Stomach (tissue), 9 donors: ENCODE measurements around the gene SWAP70. TPM values are rescaled to one million over a fixed set of nuclear protein-coding genes. Genes with fewer than 3 reads are reported as not detected.

Source experiments
- DNase-seq, 2 donors: peaks; one replicate each; pipeline versions ENCODE4 v3.0.0 to v3.0.0-alpha.2; 2013 to 2019
- H3K27ac ChIP-seq, 5 donors: fragments of 200-600 bp in 4 of 5; sonication (generic) in 4 of 5; one replicate each; pipeline ENCODE4 v1.5.1; 2013 to 2019; ENCODE audit warnings: mild to moderate bottlenecking in 1 of 5, moderate library complexity in 1 of 5
- H3K27me3 ChIP-seq, 3 donors: fragments of 200-600 bp; sonication (generic); one replicate each; pipeline ENCODE4 v1.5.1; 2017 to 2019; ENCODE audit warnings: mixed run types in 1 of 3
- H3K36me3 ChIP-seq, 4 donors: fragments of 200-600 bp; sonication (generic); 1 replicate in 3 of 4; 2 replicates in 1 of 4; pipeline ENCODE4 v1.5.1; 2016 to 2019
- H3K4me1 ChIP-seq, 4 donors: fragments of 200-600 bp; sonication (generic); one replicate each; pipeline ENCODE4 v1.5.1; 2016 to 2019
- H3K4me3 ChIP-seq, 4 donors: fragments of 200-600 bp; sonication (generic) in 3 of 4; one replicate each; pipeline ENCODE4 v1.5.1; 2016 to 2019; ENCODE audit warnings: mild to moderate bottlenecking in 1 of 4
- H3K9me3 ChIP-seq, 4 donors: fragments of 200-600 bp; sonication (generic); one replicate each; pipeline ENCODE4 v1.5.1; 2016 to 2019
- CTCF ChIP-seq, 7 experiments: fragments of 450-650 bp in 4 of 7; fragments of 200-600 bp in 3 of 7; sonication (generic) in 3 of 7; IDR thresholded peaks; one replicate each; pipeline ENCODE4 v1.5.1; 2016 to 2019; ENCODE audit warnings: antibody characterized with exemption in 7 of 7, control low read depth in 2 of 7, mild to moderate bottlenecking in 1 of 7
- EP300 ChIP-seq: sonication (generic); formaldehyde crosslinking; IDR thresholded peaks from one replicate; pipeline ENCODE4 v1.6.1; 2017; ENCODE audit warnings: antibody characterized with exemption
- POLR2A ChIP-seq, 4 donors: fragments of 450-650 bp; IDR thresholded peaks; one replicate each; pipeline ENCODE4 v1.6.1; 2016; ENCODE audit warnings: antibody characterized with exemption in 4 of 4, control low read depth in 2 of 4, mild to moderate bottlenecking in 1 of 4, moderate library complexity in 1 of 4
- POLR2AphosphoS5 ChIP-seq, 3 donors: sonication (generic); formaldehyde crosslinking; IDR thresholded peaks; one replicate each; pipeline ENCODE4 v1.6.1; 2016; ENCODE audit warnings: antibody characterized with exemption in 3 of 3
- WGBS, 5 donors: extraction: QIAGEN DNeasy Blood & Tissue Kit in 3 of 5; methylation state at CpG; one replicate each; pipeline versions ENCODE4 v1.1.5 to v1.1.7; 2013 to 2018; 5-methylcytosine and 5-hydroxymethylcytosine counted together
- intact Hi-C: fragments of 100-400 bp; cut with DNase I; formaldehyde crosslinking; loops from one replicate; pipeline ENCODE4 v1.15.1; 2023; ENCODE audit warnings: low total_unique reads
- polyA plus RNA-seq, 3 donors: library from polyadenylated mRNA; stranded (reverse); fragments of 200-250 nt; gene quantifications; one replicate each; pipeline ENCODE4 v1.2.3, GENCODE V29; 2013
- total RNA-seq, 5 donors: library from RNA; depleted of rRNA; stranded (reverse); fragments of >200 nt; gene quantifications; one replicate each; pipeline versions ENCODE4 v1.1.0 to v1.2.3, GENCODE V29; 2014 to 2016
- donor health status: healthy with polysubstance abuse.
- donor health status: Bipolar disorder and iron deficiency.
- donor health status: healthy.

The SWAP70 gene
- total and polyA plus RNA-seq, 8 donors, result 5.1 to 39.5 (median 18.3) TPM

- Histone ChIP-seq H3K4me1 (peaks cover 23 to 52% (median 33%) of the 10 kb centered on the region in 4 donors), H3K27ac (peak overlapping the region; percentile 68 to 92 (median 90)), H3K4me3 (peak overlapping the region; percentile 61 to 80 (median 76)), H3K27me3 (no peaks in the 10 kb centered on the region), H3K36me3 (no peaks in the 10 kb centered on the region), H3K9me3 (no peaks in the 10 kb centered on the region)
- 19 to 41% (median 21%) methylated on average over 33 to 58 of the region's 58 CpGs for WGBS, 5 donors
- DNase-seq, result peak; percentile 69 to 92
- TF ChIP-seq POLR2AphosphoS5 (IDR thresholded peaks at IDR 0.05) (peak in 1 of 3 donors; percentile 24), POLR2A (IDR thresholded peaks at IDR 0.05) (no peak), CTCF (IDR thresholded peaks at IDR 0.05) (peak in 1 of 7 experiments; percentile 21)
- intact Hi-C loops, result loop anchor here (10.0 kb wide), 1 partner anchor 216 kb away; no protein-coding TSS in a partner anchor
These were observed 95.0 kb downstream of the SWAP70 start for GRCh38 chr11:9758637-9759518.

GRCh38 chr11:9759519-9760192, 95.8 kb downstream of the SWAP70 start:
- H3K27me3 ChIP-seq, result no peaks in the 10 kb centered on the region
- H3K27ac ChIP-seq, result peak overlapping the region; percentile 68 to 92 (median 90)
- H3K36me3 ChIP-seq, result no peaks in the 10 kb centered on the region
- intact Hi-C loops, result loop anchor here (10.0 kb wide), 2 partner anchors 215 to 555 kb away; no protein-coding TSS in a partner anchor
- 46 to 59% (median 50%) methylated on average over 10 of the region's 10 CpGs for WGBS, 5 donors
- peak; percentile 50 to 86 (median 51) for TF ChIP-seq POLR2AphosphoS5 (IDR thresholded peaks at IDR 0.05)
- TF ChIP-seq POLR2A (IDR thresholded peaks at IDR 0.05), result no peak
- TF ChIP-seq EP300, result no peak
- TF ChIP-seq CTCF (IDR thresholded peaks at IDR 0.05), result no peak
- DNase-seq, result peak; percentile 65 to 80
- H3K4me1 ChIP-seq, result peaks cover 23 to 52% (median 31%) of the 10 kb centered on the region in 4 donors
- H3K9me3 ChIP-seq, result no peaks in the 10 kb centered on the region
- H3K4me3 ChIP-seq, result peak overlapping the region in 2 of 4 donors; percentile 78 to 80

GRCh38 chr11:9760193-9760575, 96.3 kb downstream of the SWAP70 start:
- WGBS, 5 donors, result 40 to 62% (median 44%) methylated on average over 3 of the region's 3 CpGs
- Histone ChIP-seq H3K4me3 (no peak overlapping the region), H3K36me3 (no peaks in the 10 kb centered on the region), H3K4me1 (peaks cover 24 to 53% (median 34%) of the 10 kb centered on the region in 4 donors), H3K27ac (peak overlapping the region in 4 of 5 donors; percentile 90 to 92 (median 90)), H3K27me3 (no peaks in the 10 kb centered on the region), H3K9me3 (no peaks in the 10 kb centered on the region)
- intact Hi-C loops, result loop anchor here (10.0 kb wide), 1 partner anchor 555 kb away; no protein-coding TSS in a partner anchor
- peak; percentile 64 to 87 for DNase-seq
- TF ChIP-seq POLR2AphosphoS5 (IDR thresholded peaks at IDR 0.05) (peak in 1 of 3 donors; percentile 34), EP300 (no peak), POLR2A (IDR thresholded peaks at IDR 0.05) (no peak), CTCF (IDR thresholded peaks at IDR 0.05) (no peak)

- H3K27ac ChIP-seq, result no peak overlapping the region
- peaks cover 28 to 52% (median 43%) of the 10 kb centered on the region in 4 donors for H3K4me1 ChIP-seq
- no peak for DNase-seq
- H3K27me3 ChIP-seq, result no peaks in the 10 kb centered on the region
- intact Hi-C loops, result loop anchor here (10.0 kb wide), 1 partner anchor 553 kb away; no protein-coding TSS in a partner anchor
- H3K36me3 ChIP-seq, result no peaks in the 10 kb centered on the region
- WGBS, 5 donors, result 73 to 83% (median 80%) methylated on average over 6 of the region's 6 CpGs
- TF ChIP-seq EP300, result no peak
- no peak for TF ChIP-seq POLR2A (IDR thresholded peaks at IDR 0.05)
- no peak for TF ChIP-seq CTCF (IDR thresholded peaks at IDR 0.05)
- TF ChIP-seq POLR2AphosphoS5 (IDR thresholded peaks at IDR 0.05), result no peak
- H3K4me3 ChIP-seq, result no peak overlapping the region
- H3K9me3 ChIP-seq, result no peaks in the 10 kb centered on the region
These were observed 97.6 kb downstream of the SWAP70 start for GRCh38 chr11:9761441-9761945.
